Omental fat pad (tissue), 4 donors: Measurements from ENCODE around the gene CCDC54. TPM values are rescaled to one million over a fixed set of nuclear protein-coding genes. Genes with fewer than 3 reads are reported as not detected.

ENCODE experiments used
- ATAC-seq: fragments of 150-250 bp; one replicate; pipeline ENCODE4 v1.9.1; 2016; ENCODE audit warnings: mild to moderate bottlenecking, moderate library complexity; ENCODE audit not compliant: low FRiP score
- DNase-seq: peaks from one replicate; pipeline ENCODE4 v3.0.0-alpha.2; 2019; ENCODE audit warnings: low spot score
- total RNA-seq, 4 donors: library from RNA; depleted of rRNA; stranded (reverse); fragments of >200 nt; gene quantifications; one replicate each; pipeline ENCODE4 v1.1.0, GENCODE V29; 2016
- TF ChIP-seq, protein P1 (sequence below), 3 donors: fragments of 450-650 bp; IDR thresholded peaks; one replicate each; pipeline ENCODE4 v1.5.1; 2016 to 2017; ENCODE audit warnings: antibody characterized with exemption in 3 of 3, mild to moderate bottlenecking in 3 of 3, moderate library complexity in 2 of 3

The CCDC54 gene
- total RNA-seq, 4 donors from 2014 or later = not detected

DNA sequence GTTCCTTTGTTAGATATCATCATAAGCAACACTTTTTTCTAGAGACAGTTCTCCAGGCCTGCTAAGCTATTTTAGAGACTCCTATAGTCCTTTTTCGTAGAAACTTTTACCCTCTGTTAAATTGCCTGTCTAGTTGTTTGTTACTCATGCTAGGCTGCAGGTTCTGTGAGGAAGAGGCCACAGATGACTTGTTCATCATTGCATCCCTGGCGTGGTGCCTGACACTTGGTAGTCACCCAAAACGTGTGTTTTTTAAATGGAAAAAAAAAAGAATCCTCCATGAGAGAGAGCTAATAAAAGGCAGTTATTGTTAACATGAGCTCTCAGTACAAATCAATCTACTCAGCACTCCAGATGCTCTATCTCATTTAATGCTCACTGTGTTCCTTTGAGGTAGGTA lies 35.1 kb downstream of the CCDC54 start:
- no peak for DNase-seq
- TF ChIP-seq, protein P1, sequence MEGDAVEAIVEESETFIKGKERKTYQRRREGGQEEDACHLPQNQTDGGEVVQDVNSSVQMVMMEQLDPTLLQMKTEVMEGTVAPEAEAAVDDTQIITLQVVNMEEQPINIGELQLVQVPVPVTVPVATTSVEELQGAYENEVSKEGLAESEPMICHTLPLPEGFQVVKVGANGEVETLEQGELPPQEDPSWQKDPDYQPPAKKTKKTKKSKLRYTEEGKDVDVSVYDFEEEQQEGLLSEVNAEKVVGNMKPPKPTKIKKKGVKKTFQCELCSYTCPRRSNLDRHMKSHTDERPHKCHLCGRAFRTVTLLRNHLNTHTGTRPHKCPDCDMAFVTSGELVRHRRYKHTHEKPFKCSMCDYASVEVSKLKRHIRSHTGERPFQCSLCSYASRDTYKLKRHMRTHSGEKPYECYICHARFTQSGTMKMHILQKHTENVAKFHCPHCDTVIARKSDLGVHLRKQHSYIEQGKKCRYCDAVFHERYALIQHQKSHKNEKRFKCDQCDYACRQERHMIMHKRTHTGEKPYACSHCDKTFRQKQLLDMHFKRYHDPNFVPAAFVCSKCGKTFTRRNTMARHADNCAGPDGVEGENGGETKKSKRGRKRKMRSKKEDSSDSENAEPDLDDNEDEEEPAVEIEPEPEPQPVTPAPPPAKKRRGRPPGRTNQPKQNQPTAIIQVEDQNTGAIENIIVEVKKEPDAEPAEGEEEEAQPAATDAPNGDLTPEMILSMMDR (IDR thresholded peaks at IDR 0.05) = no peak

GRCh38 chr3:107413264-107413663 lies 36.0 kb downstream of the CCDC54 start:
- no peak for DNase-seq
- no peak for ATAC-seq
- TF ChIP-seq, protein P1 (IDR thresholded peaks at IDR 0.05) = no peak

More for the DNA sequence above, 35.1 kb downstream of the CCDC54 start:
- ATAC-seq = no peak

DNA sequence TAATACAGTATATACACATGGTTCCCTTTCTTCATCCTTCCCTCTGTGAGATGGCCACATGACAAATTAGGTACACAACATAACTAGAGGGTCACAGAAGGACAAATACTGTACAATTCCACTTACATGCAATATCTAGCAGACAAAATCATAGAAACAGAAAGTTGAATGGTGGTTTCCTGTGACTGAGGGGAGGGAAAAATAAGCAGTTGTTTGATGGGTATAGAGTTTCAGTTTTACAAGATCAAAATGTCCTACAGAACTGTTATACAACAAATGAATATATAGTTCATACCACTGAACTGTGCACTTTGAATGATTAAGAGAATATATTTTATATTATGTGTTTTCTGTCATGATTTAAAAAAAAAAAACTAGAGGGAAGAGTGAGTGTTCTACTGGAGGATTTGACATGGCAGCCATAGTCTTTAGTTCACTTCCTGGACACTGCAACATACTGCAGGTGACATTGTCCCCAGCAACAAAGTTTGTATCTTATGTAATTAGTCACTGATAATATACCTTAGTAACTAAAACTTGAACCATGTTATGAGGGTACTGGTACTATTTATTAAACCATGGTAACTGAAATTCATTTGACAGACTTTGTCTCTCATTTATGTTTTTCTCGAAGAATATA lies 37.2 kb downstream of the CCDC54 start:
- DNase-seq (no peak), ATAC-seq (no peak)
- TF ChIP-seq, protein P1 (IDR thresholded peaks at IDR 0.05) = no peak

GRCh38 chr3:107416138-107416537 lies 38.9 kb downstream of the CCDC54 start:
- ATAC-seq (no peak), DNase-seq (no peak)
- TF ChIP-seq, protein P1 (IDR thresholded peaks at IDR 0.05) = no peak

GRCh38 chr3:107416886-107417285 lies 39.6 kb downstream of the CCDC54 start:
- TF ChIP-seq, protein P1 (IDR thresholded peaks at IDR 0.05) = no peak
- ATAC-seq (no peak), DNase-seq (no peak)

DNA sequence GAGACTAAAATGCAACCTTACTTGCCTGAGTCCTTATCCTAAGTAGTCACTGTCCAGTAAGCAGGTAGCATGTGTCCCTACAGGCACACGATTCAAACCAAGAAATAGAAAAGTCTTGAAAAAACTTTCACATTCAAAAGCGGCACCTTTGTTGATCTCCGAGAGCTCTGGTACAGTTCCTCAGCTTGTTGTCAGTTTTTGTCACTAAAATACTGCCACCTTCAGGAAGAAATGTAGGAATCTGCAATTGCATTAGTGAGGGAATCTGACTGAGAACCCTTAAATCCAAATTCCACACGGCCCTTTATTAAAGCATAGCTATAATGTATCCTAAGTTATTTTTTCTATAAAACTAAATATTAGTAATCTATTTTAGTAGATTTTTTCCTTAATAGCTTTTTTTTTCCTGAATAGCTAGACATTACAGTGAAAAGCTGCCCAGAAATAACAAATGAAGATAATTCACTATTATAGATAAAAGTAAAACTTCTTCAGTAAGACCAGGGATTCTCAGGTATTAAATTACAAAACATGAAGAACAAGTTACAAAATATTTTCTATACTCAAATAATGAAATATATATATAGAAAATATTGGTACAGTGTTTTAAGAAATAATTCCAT lies 44.0 kb downstream of the CCDC54 start:
- DNase-seq = no peak
- peak; percentile 73 for ATAC-seq
- TF ChIP-seq, protein P1 (IDR thresholded peaks at IDR 0.05) = no peak

GRCh38 chr3:107421881-107422280 lies 44.6 kb downstream of the CCDC54 start:
- TF ChIP-seq, protein P1 (IDR thresholded peaks at IDR 0.05) = no peak
- ATAC-seq = no peak
- DNase-seq = no peak
